SK-N-SH (cell line): ENCODE results near the gene KNSTRN.

Experiments
- ELF1 ChIP-seq: IDR thresholded peaks from 2 replicates; pipeline ENCODE4 v1.4.0; 2012
- EZH2phosphoT487 ChIP-seq: fragments of 200-600 bp; sonication (generic); IDR thresholded peaks from 2 replicates; pipeline ENCODE4 v1.6.1; 2017; ENCODE audit warnings: low read depth, mixed run types, mild to moderate bottlenecking, antibody characterized with exemption, moderate library complexity, borderline replicate concordance
- FOXM1 ChIP-seq: IDR thresholded peaks from 2 replicates; pipeline ENCODE4 v1.4.0; 2012; ENCODE audit warnings: low read depth, mild to moderate bottlenecking
- IRF3 ChIP-seq: fragments of 150-350 bp; IDR thresholded peaks from 2 replicates; pipeline ENCODE4 v1.6.1; 2016; ENCODE audit warnings: mild to moderate bottlenecking, low read depth, low read length
- MAX ChIP-seq: IDR thresholded peaks from 2 replicates; pipeline ENCODE4 v1.4.0; 2012; ENCODE audit warnings: low read depth
- RAD21 ChIP-seq: IDR thresholded peaks from 2 replicates; pipeline ENCODE4 v1.6.1; 2012; ENCODE audit warnings: mild to moderate bottlenecking, low read length
- REST ChIP-seq: IDR thresholded peaks from 2 replicates; pipeline ENCODE4 v1.6.1; 2012; ENCODE audit warnings: mild to moderate bottlenecking, low read depth, low read length, moderate library complexity
- SMC3 ChIP-seq: IDR thresholded peaks from 2 replicates; pipeline ENCODE4 v1.6.1; 2012; ENCODE audit warnings: low read depth, low read length, improper control_type of control experiment
- YY1 ChIP-seq: IDR thresholded peaks from 2 replicates; pipeline ENCODE4 v1.4.0; 2012; ENCODE audit warnings: low read depth, mild to moderate bottlenecking
- TF ChIP-seq, protein P1 (sequence below): fragments of 200-600 bp; sonication (generic); IDR thresholded peaks from 2 replicates; pipeline ENCODE4 v1.6.1; 2017; ENCODE audit warnings: antibody characterized with exemption, mild to moderate bottlenecking, moderate library complexity
- TF ChIP-seq, protein P2 (sequence below): IDR thresholded peaks from 2 replicates; pipeline ENCODE4; 2012
- TF ChIP-seq, protein P3 (sequence below): fragments of 150-350 bp; IDR thresholded peaks from 2 replicates; pipeline ENCODE4 v1.6.1; 2017; ENCODE audit warnings: antibody characterized with exemption, low read length, low read depth, borderline replicate concordance
- TF ChIP-seq, protein P4 (sequence below): IDR thresholded peaks from 2 replicates; pipeline ENCODE4 v1.4.0; 2012; ENCODE audit warnings: low read depth, borderline replicate concordance

GRCh38 chr15:40389824-40390595 lies 7.5 kb downstream of the KNSTRN start:
- TF ChIP-seq, protein P1, sequence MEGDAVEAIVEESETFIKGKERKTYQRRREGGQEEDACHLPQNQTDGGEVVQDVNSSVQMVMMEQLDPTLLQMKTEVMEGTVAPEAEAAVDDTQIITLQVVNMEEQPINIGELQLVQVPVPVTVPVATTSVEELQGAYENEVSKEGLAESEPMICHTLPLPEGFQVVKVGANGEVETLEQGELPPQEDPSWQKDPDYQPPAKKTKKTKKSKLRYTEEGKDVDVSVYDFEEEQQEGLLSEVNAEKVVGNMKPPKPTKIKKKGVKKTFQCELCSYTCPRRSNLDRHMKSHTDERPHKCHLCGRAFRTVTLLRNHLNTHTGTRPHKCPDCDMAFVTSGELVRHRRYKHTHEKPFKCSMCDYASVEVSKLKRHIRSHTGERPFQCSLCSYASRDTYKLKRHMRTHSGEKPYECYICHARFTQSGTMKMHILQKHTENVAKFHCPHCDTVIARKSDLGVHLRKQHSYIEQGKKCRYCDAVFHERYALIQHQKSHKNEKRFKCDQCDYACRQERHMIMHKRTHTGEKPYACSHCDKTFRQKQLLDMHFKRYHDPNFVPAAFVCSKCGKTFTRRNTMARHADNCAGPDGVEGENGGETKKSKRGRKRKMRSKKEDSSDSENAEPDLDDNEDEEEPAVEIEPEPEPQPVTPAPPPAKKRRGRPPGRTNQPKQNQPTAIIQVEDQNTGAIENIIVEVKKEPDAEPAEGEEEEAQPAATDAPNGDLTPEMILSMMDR, result no peak
- TF ChIP-seq REST, result no peak
- TF ChIP-seq MAX, result no peak
- TF ChIP-seq YY1, result no peak
- TF ChIP-seq ELF1, result no peak
- TF ChIP-seq EZH2phosphoT487, result no peak
- TF ChIP-seq, protein P2, sequence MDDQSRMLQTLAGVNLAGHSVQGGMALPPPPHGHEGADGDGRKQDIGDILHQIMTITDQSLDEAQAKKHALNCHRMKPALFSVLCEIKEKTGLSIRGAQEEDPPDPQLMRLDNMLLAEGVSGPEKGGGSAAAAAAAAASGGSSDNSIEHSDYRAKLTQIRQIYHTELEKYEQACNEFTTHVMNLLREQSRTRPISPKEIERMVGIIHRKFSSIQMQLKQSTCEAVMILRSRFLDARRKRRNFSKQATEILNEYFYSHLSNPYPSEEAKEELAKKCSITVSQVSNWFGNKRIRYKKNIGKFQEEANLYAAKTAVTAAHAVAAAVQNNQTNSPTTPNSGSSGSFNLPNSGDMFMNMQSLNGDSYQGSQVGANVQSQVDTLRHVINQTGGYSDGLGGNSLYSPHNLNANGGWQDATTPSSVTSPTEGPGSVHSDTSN, result no peak
- no peak for TF ChIP-seq FOXM1
- TF ChIP-seq, protein P3, sequence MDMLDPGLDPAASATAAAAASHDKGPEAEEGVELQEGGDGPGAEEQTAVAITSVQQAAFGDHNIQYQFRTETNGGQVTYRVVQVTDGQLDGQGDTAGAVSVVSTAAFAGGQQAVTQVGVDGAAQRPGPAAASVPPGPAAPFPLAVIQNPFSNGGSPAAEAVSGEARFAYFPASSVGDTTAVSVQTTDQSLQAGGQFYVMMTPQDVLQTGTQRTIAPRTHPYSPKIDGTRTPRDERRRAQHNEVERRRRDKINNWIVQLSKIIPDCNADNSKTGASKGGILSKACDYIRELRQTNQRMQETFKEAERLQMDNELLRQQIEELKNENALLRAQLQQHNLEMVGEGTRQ, result no peak
- no peak for TF ChIP-seq RAD21
- TF ChIP-seq SMC3, result no peak
- TF ChIP-seq, protein P4, sequence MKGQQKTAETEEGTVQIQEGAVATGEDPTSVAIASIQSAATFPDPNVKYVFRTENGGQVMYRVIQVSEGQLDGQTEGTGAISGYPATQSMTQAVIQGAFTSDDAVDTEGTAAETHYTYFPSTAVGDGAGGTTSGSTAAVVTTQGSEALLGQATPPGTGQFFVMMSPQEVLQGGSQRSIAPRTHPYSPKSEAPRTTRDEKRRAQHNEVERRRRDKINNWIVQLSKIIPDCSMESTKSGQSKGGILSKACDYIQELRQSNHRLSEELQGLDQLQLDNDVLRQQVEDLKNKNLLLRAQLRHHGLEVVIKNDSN, result no peak
- TF ChIP-seq IRF3, result no peak
